RWPE1 (cell line): ENCODE results near the gene RIMBP2.

Source experiments
- CTCF ChIA-PET: fragments of 350-600 bp; sonication (Branson Sonifier 250); formaldehyde crosslinking; extraction: SDS; loops from one replicate; lab custom pipeline; 2021; lab: Yijun Ruan, JAX
- POLR2A ChIA-PET: fragments of 400-600 bp; formaldehyde crosslinking; extraction: SDS; loops from one replicate; lab custom pipeline; 2020; ENCODE audit warnings: antibody characterized with exemption; ENCODE audit not compliant: low non-redundant PET; lab: Yijun Ruan, JAX
- DNase-seq: peaks from one replicate; pipeline ENCODE4 v3.0.0; 2012; ENCODE audit warnings: low spot score
- H3K27ac ChIP-seq: fragments of 450-650 bp; 2 replicates; pipeline ENCODE4 v1.5.1; 2017
- TF ChIP-seq, protein P1 (sequence below): fragments of 450-650 bp; conservative IDR thresholded peaks from 2 replicates; pipeline ENCODE4 v1.5.1; 2017; ENCODE audit warnings: low read depth, mild to moderate bottlenecking

Gene RIMBP2

DNA sequence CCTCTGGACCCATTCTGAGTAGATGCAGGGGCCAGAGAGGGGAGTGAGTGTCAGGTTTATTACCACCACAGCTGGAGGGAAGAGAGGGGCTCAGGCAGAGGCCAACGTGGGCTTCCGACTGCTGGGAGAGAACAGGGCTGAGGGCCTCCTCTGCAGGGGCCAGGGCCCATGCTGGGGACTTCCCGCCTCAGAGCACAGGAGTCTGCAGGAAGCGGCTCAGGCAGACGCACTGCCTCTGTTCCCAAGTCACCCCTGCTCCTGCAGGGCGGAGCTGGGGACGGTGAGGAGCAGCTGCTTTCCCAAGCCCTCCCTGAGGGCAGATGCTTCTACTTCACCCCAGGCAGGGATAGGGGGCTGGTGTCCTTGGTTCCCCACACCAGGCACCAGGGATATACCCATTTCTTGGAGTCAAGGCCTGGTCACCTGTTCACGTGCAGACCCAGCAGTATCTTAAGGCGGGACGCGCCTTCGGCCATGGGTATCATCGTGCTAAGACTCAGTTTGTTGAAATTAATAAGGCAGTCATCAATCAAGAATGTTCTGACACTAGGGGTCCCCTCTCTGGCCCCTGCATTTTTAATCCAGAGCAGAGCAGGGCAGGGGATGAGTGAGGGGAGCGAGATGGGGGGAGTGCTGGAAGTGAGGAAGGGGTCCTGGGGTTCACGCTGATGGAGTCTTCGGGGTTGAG is 278.4 kb downstream of the RIMBP2 start:
- H3K27ac ChIP-seq, result no peak overlapping the region
- TF ChIP-seq, protein P1, sequence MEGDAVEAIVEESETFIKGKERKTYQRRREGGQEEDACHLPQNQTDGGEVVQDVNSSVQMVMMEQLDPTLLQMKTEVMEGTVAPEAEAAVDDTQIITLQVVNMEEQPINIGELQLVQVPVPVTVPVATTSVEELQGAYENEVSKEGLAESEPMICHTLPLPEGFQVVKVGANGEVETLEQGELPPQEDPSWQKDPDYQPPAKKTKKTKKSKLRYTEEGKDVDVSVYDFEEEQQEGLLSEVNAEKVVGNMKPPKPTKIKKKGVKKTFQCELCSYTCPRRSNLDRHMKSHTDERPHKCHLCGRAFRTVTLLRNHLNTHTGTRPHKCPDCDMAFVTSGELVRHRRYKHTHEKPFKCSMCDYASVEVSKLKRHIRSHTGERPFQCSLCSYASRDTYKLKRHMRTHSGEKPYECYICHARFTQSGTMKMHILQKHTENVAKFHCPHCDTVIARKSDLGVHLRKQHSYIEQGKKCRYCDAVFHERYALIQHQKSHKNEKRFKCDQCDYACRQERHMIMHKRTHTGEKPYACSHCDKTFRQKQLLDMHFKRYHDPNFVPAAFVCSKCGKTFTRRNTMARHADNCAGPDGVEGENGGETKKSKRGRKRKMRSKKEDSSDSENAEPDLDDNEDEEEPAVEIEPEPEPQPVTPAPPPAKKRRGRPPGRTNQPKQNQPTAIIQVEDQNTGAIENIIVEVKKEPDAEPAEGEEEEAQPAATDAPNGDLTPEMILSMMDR, result no peak
- POLR2A ChIA-PET, result no interaction called here
- DNase-seq, result no peak
- CTCF ChIA-PET, result no interaction called here

GRCh38 chr12:130436741-130437501 is 279.2 kb downstream of the RIMBP2 start:
- H3K27ac ChIP-seq, result no peak overlapping the region
- no peak for DNase-seq
- POLR2A ChIA-PET, result no interaction called here
- CTCF ChIA-PET, result no interaction called here
- TF ChIP-seq, protein P1, result no peak

GRCh38 chr12:130435826-130436225 is 280.3 kb downstream of the RIMBP2 start:
- DNase-seq, result no peak
- TF ChIP-seq, protein P1, result no peak
- POLR2A ChIA-PET, result no interaction called here
- no peak overlapping the region for H3K27ac ChIP-seq
- CTCF ChIA-PET, result no interaction called here

- ChIA-PET CTCF (no interaction called here), POLR2A (no interaction called here)
- TF ChIP-seq, protein P1, result no peak
- DNase-seq, result no peak
- H3K27ac ChIP-seq, result no peak overlapping the region
These were observed 280.8 kb downstream of the RIMBP2 start for GRCh38 chr12:130435331-130435730.

DNA sequence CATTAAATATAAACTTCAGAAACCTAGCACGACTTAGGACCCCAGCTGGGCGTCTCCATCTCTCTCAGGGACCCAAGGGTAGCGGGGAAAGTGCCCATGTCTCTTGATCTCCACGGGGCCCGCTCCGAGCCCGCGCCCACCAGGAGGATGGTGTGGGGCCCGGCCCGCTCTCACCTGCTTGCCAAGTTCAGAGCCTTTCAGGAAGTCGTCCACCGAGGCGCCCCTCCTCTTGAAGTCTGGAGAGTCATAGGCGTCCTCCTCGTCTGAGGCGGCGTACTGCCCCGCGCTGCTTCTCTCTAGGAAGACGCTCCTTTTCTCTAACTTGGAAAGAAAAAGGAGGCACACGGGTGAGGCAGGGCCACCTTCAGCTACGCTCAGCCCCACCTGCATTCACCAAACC is 281.5 kb downstream of the RIMBP2 start:
- no peak for DNase-seq
- no peak overlapping the region for H3K27ac ChIP-seq
- ChIA-PET POLR2A (no interaction called here), CTCF (interaction anchor here (0.7 kb wide), 1 partner anchor 518 kb away, joined by 4 read pairs; no protein-coding TSS in a partner anchor)
- TF ChIP-seq, protein P1, result no peak

DNA sequence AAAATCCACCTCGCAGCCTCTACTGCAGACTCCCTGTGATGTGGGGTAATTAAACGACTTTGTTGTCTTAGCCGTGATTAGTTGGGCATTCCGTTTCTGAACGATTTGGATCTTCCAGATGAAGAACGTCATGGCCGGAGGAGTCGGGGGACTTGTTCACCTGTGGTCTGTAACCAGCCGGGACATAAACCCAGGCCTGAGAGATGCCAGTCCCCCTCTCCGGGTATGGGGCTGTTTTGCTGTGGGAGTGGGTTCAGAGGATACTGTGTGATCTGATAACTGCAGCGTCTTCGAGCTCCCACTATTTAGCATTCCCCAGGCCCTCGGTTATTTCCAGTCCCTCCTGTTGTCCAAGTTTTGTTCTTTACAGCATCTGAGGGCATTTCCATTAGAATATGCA is 282.3 kb downstream of the RIMBP2 start:
- no peak for DNase-seq
- no peak overlapping the region for H3K27ac ChIP-seq
- CTCF ChIA-PET, result no interaction called here
- POLR2A ChIA-PET, result no interaction called here
- TF ChIP-seq, protein P1, result no peak
